ENCODE measurements around the gene RAD51D.
"Not testable (repeated sequence)": the region's sequence is repeated elsewhere in the genome, so short reads cannot be mapped to it uniquely, and the experiment has no call there.

Gene RAD51D

DNA sequence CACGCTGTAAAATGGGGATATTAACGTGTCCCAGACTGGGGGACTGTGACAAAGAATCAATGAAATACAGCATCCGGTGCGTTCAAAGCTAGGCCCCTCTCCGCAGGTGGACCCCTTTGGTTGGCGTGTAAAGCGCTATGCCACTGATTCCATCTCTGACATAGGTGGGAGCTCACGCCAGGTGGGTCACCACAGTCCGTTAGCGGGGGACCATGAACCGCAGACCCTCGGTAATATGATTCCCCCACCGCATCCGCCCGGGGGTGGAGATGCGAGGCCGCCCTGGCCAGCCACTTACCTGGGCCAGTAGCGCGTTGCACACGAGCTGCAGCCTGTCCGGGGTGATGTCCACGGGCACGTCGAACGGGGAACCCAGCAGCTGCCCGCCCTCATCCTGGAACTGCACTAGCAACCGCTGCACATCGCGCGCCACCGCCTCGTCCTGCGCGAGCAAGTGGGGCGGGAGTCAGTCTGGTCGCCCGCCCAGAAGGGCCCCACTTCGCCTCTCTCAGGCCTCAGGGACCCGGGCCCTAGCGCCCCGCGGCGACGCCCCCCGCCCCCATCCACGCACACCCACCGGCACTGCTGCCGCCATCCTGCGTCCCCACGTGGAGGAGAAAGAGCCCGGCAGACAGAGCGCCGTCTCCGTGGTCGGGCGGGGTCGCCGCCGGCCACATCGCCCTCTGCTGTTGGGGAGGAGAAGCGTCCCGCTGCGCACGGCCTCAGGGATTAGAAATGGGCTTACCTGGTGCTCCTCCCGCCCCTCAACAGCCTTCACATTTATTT lies 22.2 kb upstream of the RAD51D start, which contains the start of gene NLE1:
NLE1 (minus strand) TSS at position 623 of the 786 bp plus-strand sequence; CDS start at position 595, 28 bp downstream.
- peak; percentile 84 for DNase-seq (ENCODE audit: low spot score)

DNA sequence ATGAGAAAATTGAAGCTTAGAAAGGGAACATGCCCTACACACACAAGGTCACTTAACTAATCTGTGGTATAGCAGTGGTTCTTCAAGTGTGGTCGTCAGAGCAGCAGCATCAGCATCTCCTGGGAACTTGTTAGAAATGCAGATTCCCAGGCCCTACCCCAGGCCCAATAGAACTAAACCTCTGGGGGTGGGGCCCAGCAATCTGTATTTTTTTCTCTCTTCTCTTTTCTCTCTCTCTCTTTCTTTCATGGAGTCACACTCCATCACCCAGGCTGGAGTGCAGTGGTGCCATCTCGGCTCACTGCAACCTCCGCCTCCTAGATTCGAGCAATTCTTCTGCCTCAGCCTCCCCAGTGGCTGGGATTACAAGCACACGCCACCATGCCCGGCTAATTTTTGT lies 18.6 kb upstream of the RAD51D start:
- DNase-seq (ENCODE audit: low spot score): no peak

- no peak for DNase-seq (ENCODE audit: low spot score)
Measured at GRCh38 chr17:35135322-35135721, 15.7 kb upstream of the RAD51D start.

DNA sequence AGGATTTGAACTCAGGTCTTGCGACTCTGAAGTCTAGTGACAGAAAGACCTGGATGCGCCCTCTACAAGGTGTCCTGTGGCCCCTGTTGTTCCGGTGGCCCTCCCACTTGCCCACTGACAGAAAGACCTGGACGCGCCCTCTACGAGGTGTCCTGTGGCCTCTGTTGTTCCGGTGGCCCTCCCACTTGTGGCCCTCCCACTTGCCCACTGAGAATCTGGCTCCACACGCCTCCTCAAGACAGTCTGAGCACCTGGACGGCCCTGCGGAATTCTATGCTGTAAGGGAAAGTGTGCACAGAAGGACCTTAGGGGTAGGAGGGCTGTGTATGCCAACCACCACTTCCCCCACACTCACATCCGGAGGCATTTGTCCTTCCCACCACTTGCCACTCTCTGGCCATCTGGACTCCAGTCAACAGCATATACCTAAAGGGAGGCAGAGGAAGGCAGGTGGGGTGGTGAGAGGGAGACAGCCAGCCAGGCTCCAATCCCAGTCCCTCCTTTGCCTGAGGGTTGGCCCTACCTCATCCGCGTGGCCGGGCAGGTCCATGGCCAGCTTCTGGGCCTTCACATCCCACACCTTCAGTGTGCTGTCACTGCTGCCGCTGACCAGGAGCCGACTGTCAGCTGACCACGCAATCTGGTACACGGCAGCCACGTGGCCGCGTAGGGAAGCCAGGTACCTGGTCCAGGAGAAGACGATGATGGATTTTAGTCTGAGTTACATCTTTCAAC lies 13.3 kb upstream of the RAD51D start:
- DNase-seq (ENCODE audit: low spot score): no peak

DNA sequence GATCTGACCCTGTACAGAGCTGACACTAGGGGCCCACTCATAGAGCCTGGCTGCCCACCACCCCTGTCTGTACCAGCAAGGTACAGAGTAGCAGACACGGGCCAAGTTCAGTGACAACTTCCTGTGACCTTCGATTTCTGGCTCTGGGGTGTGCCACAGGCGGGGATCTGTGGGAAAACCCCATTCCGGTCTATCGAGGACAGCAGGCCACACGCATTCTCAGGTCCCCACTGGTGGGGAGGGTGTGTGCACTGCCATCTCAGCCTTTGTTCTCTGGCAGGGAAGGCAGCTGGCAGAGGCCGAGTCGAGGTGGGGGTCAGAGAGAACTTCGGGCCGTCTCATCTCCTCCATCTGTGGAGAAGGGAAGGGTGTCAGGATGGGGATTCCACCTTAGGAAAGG lies 12.4 kb upstream of the RAD51D start:
- no peak for DNase-seq (ENCODE audit: low spot score)

GRCh38 chr17:35130392-35130791 lies 10.7 kb upstream of the RAD51D start:
- DNase-seq (ENCODE audit: low spot score): no peak

- no peak for DNase-seq (ENCODE audit: low spot score)
Measured at GRCh38 chr17:35129973-35130351, 10.3 kb upstream of the RAD51D start.

- DNase-seq (ENCODE audit: low spot score): no peak
Measured at GRCh38 chr17:35129154-35129972, 9.7 kb upstream of the RAD51D start.

- DNase-seq (ENCODE audit: low spot score): no peak
Measured at GRCh38 chr17:35127751-35128514, 8.3 kb upstream of the RAD51D start.

GRCh38 chr17:35121315-35121714 lies 1.7 kb upstream of the RAD51D start, which contains the start of gene FNDC8:
FNDC8 (plus strand) TSS chr17:35121615; CDS start chr17:35121694, 79 bp downstream.
- DNase-seq (ENCODE audit: low spot score): no peak

DNA sequence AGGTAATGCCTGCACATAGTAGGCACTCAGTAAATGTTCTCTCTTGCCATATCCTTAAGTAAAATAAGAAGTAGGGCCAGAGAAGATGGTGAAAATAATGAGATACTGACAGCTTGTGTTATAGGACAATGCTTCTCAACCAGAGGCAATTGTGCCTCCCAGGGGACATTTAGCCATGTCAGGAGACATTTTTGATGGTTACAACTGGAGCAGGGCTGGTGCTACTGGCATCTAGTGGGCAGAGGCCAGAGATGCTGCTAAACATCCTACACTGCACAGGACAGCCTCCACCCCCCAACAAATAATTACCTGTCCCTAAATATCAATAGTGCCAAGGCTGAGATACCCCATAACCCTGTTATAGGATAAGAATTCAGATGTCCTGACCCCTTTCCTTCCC lies 1.7 kb downstream of the RAD51D start:
- no peak for DNase-seq (ENCODE audit: low spot score)

GRCh38 chr17:35116845-35117244 lies 2.8 kb downstream of the RAD51D start:
- DNase-seq (ENCODE audit: low spot score): no peak

DNA sequence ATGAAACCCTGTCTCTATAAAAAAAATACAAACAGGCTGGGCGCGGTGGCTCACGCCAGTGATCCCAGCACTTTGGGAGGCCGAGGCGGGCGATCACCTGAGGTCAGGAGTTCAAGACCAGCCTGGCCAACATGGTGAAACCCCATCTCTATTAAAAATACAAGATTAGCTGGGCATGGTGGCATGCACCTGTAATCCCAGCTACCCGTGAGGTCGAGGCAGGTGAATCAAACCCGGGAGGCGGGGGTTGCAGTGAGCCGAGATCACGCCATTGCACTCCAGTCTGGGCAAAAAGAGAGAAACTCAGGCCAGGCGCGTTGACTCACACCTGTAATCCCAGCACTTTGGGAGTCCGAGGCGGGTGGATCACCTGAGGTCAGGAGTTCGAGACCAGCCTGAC lies 8.9 kb downstream of the RAD51D start:
- not testable (repeated sequence) for DNase-seq (ENCODE audit: low spot score)

GRCh38 chr17:35104844-35105450 lies 14.7 kb downstream of the RAD51D start:
- DNase-seq (ENCODE audit: low spot score): no peak

DNA sequence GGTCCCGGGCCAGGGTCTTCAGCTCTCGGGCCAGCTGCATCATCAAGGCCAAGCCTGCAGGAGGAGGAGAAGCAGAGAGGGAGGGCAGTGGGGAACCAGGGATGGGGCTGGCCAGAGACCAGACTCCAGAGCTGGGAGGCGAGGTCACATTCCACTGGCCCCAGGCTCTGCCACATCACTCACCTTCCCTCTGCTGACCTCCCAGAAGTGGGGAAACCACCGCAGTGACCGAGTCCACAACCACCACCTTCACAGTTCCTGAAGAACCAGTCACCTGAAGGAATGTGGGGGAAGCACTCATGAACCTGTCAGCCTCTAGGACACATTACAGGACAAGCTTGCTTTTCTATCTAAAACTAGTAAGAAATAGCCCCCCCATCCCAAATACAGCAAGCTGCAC lies 16.4 kb downstream of the RAD51D start:
- no peak for DNase-seq (ENCODE audit: low spot score)

DNA sequence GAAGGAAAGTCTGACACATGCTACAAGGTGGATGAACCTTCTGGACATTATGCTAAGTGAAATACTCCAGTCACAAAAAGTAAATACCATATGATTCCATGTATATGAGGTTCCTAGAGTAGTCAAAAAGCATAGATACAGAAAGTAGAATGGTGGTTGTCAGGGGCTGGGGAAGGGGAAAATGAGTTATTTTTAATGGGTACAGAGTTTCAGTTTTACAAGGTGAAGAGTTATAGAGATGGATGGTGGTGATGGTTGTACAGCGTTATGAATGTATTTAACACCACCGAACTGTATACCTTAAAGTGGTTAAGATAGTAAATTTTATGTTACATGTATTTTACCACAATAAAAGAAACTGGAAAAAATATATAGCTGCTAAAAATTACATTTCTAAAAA lies 17.9 kb downstream of the RAD51D start:
- no peak for DNase-seq (ENCODE audit: low spot score)

- no peak for DNase-seq (ENCODE audit: low spot score)
Measured at GRCh38 chr17:35101036-35101435, 18.6 kb downstream of the RAD51D start.

DNA sequence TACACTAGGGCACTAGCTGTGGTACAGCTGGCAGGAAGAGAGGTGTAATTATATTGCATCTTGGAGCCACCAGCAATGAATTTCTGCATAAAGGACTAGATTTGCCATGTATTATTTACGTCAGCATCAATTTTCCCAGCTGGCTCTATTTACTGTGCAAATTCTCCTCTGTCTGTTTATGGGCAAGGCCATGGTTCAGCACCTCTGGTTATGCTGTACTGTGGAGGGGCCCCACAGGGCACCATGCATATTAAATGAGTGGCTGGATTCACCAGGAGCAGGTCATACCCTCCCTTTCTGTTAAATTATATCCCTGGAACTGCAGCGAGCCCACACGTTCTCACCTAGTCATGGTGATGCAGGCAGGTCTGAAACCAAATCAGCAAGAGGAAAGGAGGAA lies 19.8 kb downstream of the RAD51D start:
- DNase-seq (ENCODE audit: low spot score): no peak

- DNase-seq (ENCODE audit: low spot score): no peak
Measured at GRCh38 chr17:35097776-35098175, 21.9 kb downstream of the RAD51D start.

- DNase-seq (ENCODE audit: low spot score): no peak
Measured at GRCh38 chr17:35095741-35096140, 23.9 kb downstream of the RAD51D start.

- no peak for DNase-seq (ENCODE audit: low spot score)
Measured at GRCh38 chr17:35094902-35095301, 24.8 kb downstream of the RAD51D start.
